ENCODE data around the gene SHROOM3.
"Not testable (repeated sequence)": the region's sequence is repeated elsewhere in the genome, so short reads cannot be mapped to it uniquely, and the experiment has no call there.

SHROOM3 gene

GRCh38 chr4:76723924-76724323 lies 288.9 kb downstream of the SHROOM3 start:
- peak; percentile 34 for DNase-seq (ENCODE audit: low read depth)
- H3K4me3 ChIP-seq (ENCODE audit: low read depth, low read length): no peak overlapping the region
- TF ChIP-seq MYC (IDR thresholded peaks at IDR 0.05; ENCODE audit: low read depth, low read length) (no peak), MAX (IDR thresholded peaks at IDR 0.05; ENCODE audit: low read depth, low read length) (no peak), POLR2A (IDR thresholded peaks at IDR 0.05; ENCODE audit: extremely low read depth, insufficient read length) (no peak)
- TF ChIP-seq, protein P1, sequence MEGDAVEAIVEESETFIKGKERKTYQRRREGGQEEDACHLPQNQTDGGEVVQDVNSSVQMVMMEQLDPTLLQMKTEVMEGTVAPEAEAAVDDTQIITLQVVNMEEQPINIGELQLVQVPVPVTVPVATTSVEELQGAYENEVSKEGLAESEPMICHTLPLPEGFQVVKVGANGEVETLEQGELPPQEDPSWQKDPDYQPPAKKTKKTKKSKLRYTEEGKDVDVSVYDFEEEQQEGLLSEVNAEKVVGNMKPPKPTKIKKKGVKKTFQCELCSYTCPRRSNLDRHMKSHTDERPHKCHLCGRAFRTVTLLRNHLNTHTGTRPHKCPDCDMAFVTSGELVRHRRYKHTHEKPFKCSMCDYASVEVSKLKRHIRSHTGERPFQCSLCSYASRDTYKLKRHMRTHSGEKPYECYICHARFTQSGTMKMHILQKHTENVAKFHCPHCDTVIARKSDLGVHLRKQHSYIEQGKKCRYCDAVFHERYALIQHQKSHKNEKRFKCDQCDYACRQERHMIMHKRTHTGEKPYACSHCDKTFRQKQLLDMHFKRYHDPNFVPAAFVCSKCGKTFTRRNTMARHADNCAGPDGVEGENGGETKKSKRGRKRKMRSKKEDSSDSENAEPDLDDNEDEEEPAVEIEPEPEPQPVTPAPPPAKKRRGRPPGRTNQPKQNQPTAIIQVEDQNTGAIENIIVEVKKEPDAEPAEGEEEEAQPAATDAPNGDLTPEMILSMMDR (IDR thresholded peaks at IDR 0.05; ENCODE audit: low read depth, low read length): no peak

GRCh38 chr4:76725039-76725438 lies 290.0 kb downstream of the SHROOM3 start:
- TF ChIP-seq, protein P1 (IDR thresholded peaks at IDR 0.05; ENCODE audit: low read depth, low read length): no peak
- TF ChIP-seq MYC (IDR thresholded peaks at IDR 0.05; ENCODE audit: low read depth, low read length) (no peak), POLR2A (IDR thresholded peaks at IDR 0.05; ENCODE audit: extremely low read depth, insufficient read length) (no peak), MAX (IDR thresholded peaks at IDR 0.05; ENCODE audit: low read depth, low read length) (no peak)
- DNase-seq (ENCODE audit: low read depth): no peak
- H3K4me3 ChIP-seq (ENCODE audit: low read depth, low read length): no peak overlapping the region

DNA sequence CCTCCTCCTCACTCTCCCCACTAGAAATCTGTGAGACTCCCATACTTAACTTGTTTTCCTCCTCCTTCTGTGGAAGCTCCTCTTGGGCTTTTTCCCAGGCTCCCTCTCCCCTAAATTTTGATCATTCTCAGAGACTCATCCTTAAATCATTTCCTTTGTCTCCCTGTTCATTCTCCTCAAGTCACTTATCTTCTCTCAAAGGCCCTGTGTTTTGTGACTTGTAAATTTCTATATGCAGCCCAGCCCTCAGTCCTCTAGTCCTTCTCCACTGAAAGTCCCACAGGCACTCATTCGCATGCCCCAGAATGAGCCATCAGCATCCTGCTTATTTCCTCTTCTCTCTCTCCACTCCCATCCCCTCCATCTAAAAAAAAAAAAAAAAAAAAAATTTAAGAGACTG lies 291.1 kb downstream of the SHROOM3 start:
- no peak overlapping the region for H3K4me3 ChIP-seq (ENCODE audit: low read depth, low read length)
- TF ChIP-seq MAX (IDR thresholded peaks at IDR 0.05; ENCODE audit: low read depth, low read length) (no peak), MYC (IDR thresholded peaks at IDR 0.05; ENCODE audit: low read depth, low read length) (no peak), POLR2A (IDR thresholded peaks at IDR 0.05; ENCODE audit: extremely low read depth, insufficient read length) (no peak)
- TF ChIP-seq, protein P1 (IDR thresholded peaks at IDR 0.05; ENCODE audit: low read depth, low read length): no peak
- no peak for DNase-seq (ENCODE audit: low read depth)

GRCh38 chr4:76726631-76727030 lies 291.6 kb downstream of the SHROOM3 start:
- no peak overlapping the region for H3K4me3 ChIP-seq (ENCODE audit: low read depth, low read length)
- DNase-seq (ENCODE audit: low read depth): no peak
- TF ChIP-seq, protein P1 (IDR thresholded peaks at IDR 0.05; ENCODE audit: low read depth, low read length): no peak
- no peak for TF ChIP-seq POLR2A (IDR thresholded peaks at IDR 0.05; ENCODE audit: extremely low read depth, insufficient read length)
- no peak for TF ChIP-seq MAX (IDR thresholded peaks at IDR 0.05; ENCODE audit: low read depth, low read length)

- not testable (repeated sequence) for H3K4me3 ChIP-seq (ENCODE audit: low read depth, low read length); DNase-seq (ENCODE audit: low read depth)
Observed at GRCh38 chr4:76727934-76728333, 292.9 kb downstream of the SHROOM3 start.

- no peak for DNase-seq (ENCODE audit: low read depth)
- H3K4me3 ChIP-seq (ENCODE audit: low read depth, low read length): no peak overlapping the region
- TF ChIP-seq MYC (IDR thresholded peaks at IDR 0.05; ENCODE audit: low read depth, low read length) (no peak), POLR2A (IDR thresholded peaks at IDR 0.05; ENCODE audit: extremely low read depth, insufficient read length) (no peak), MAX (IDR thresholded peaks at IDR 0.05; ENCODE audit: low read depth, low read length) (no peak)
- TF ChIP-seq, protein P1 (IDR thresholded peaks at IDR 0.05; ENCODE audit: low read depth, low read length): no peak
Observed at GRCh38 chr4:76729460-76729859, 294.4 kb downstream of the SHROOM3 start.

Data from NB4 (cell line).